ENCODE data around the gene PEX26. TPM values are rescaled to one million over a fixed set of nuclear protein-coding genes. Genes with fewer than 3 reads are reported as not detected.
"Not testable (repeated sequence)": the region's sequence is repeated elsewhere in the genome, so short reads cannot be mapped to it uniquely, and the experiment has no call there.

PEX26 gene
- total RNA-seq, 1 donor from 2014 or later: 20.5 TPM

GRCh38 chr22:18071968-18072310 lies 5.9 kb upstream of the PEX26 start:
- no peak for TF ChIP-seq CTCF (IDR thresholded peaks at IDR 0.05; ENCODE audit: borderline replicate concordance)
- Histone ChIP-seq H3K9me3 (replicated peaks) (no peaks in the 10 kb centered on the region), H3K36me3 (no peaks in the 10 kb centered on the region), H3K27ac (replicated peaks) (no peak overlapping the region), H3K4me1 (peaks cover 39% of the 10 kb centered on the region), H3K27me3 (ENCODE audit: low read depth) (no peaks in the 10 kb centered on the region), H3K4me3 (no peak overlapping the region)
- intact Hi-C loops (cut with micrococcal nuclease): no loop called here
- DNase-seq: no peak

GRCh38 chr22:18073467-18073866 lies 4.3 kb upstream of the PEX26 start:
- intact Hi-C loops (cut with micrococcal nuclease): no loop called here
- no peaks in the 10 kb centered on the region for H3K36me3 ChIP-seq
- no peak for TF ChIP-seq CTCF (IDR thresholded peaks at IDR 0.05; ENCODE audit: borderline replicate concordance)

GRCh38 chr22:18073927-18074326 lies 3.9 kb upstream of the PEX26 start:
- H3K27ac ChIP-seq (replicated peaks); intact Hi-C loops (cut with micrococcal nuclease); H3K36me3 ChIP-seq; DNase-seq; H3K4me3 ChIP-seq; H3K27me3 ChIP-seq (ENCODE audit: low read depth); H3K9me3 ChIP-seq (replicated peaks): not testable (repeated sequence)
- H3K4me1 ChIP-seq: peaks cover 37% of the 10 kb centered on the region

More at GRCh38 chr22:18073467-18073866, 4.3 kb upstream of the PEX26 start:
- DNase-seq: no peak
- no peak overlapping the region for H3K27ac ChIP-seq (replicated peaks)
- no peaks in the 10 kb centered on the region for H3K9me3 ChIP-seq (replicated peaks)
- peaks cover 37% of the 10 kb centered on the region for H3K4me1 ChIP-seq
- H3K27me3 ChIP-seq (ENCODE audit: low read depth): no peaks in the 10 kb centered on the region
- H3K4me3 ChIP-seq: no peak overlapping the region

- no peak for TF ChIP-seq CTCF (IDR thresholded peaks at IDR 0.05; ENCODE audit: borderline replicate concordance)
- H3K9me3 ChIP-seq (replicated peaks): no peaks in the 10 kb centered on the region
- H3K4me1 ChIP-seq: peaks cover 43% of the 10 kb centered on the region
- H3K27me3 ChIP-seq (ENCODE audit: low read depth): no peaks in the 10 kb centered on the region
- no peak overlapping the region for H3K4me3 ChIP-seq
- peak overlapping the region; percentile 94 for H3K27ac ChIP-seq (replicated peaks)
- peaks cover 11% of the 10 kb centered on the region for H3K36me3 ChIP-seq
- DNase-seq: no peak
- intact Hi-C loops (cut with micrococcal nuclease): no loop called here
Observed at GRCh38 chr22:18075101-18075719, 2.6 kb upstream of the PEX26 start.

GRCh38 chr22:18075720-18076497 lies 1.9 kb upstream of the PEX26 start:
- peak overlapping the region; percentile 97 for H3K4me3 ChIP-seq
- H3K27me3 ChIP-seq (ENCODE audit: low read depth): no peaks in the 10 kb centered on the region
- DNase-seq: no peak
- H3K36me3 ChIP-seq: peaks cover 18% of the 10 kb centered on the region
- intact Hi-C loops (cut with micrococcal nuclease): loop anchor here (2.0 kb wide), 1 partner anchor 245 kb away; no protein-coding TSS in a partner anchor
- peaks cover 43% of the 10 kb centered on the region for H3K4me1 ChIP-seq
- H3K27ac ChIP-seq (replicated peaks): peak overlapping the region; percentile 94
- H3K9me3 ChIP-seq (replicated peaks): no peaks in the 10 kb centered on the region
- peak; percentile 89 for TF ChIP-seq CTCF (IDR thresholded peaks at IDR 0.05; ENCODE audit: borderline replicate concordance)

- H3K36me3 ChIP-seq: peaks cover 30% of the 10 kb centered on the region
- no peak for DNase-seq
- no peaks in the 10 kb centered on the region for H3K9me3 ChIP-seq (replicated peaks)
- H3K4me1 ChIP-seq: peaks cover 52% of the 10 kb centered on the region
- H3K27me3 ChIP-seq (ENCODE audit: low read depth): no peaks in the 10 kb centered on the region
- peak overlapping the region; percentile 97 for H3K4me3 ChIP-seq
- H3K27ac ChIP-seq (replicated peaks): peak overlapping the region; percentile 94
- no peak for TF ChIP-seq CTCF (IDR thresholded peaks at IDR 0.05; ENCODE audit: borderline replicate concordance)
- intact Hi-C loops (cut with micrococcal nuclease): loop anchor here (2.0 kb wide), 1 partner anchor 246 kb away; no protein-coding TSS in a partner anchor
Observed at GRCh38 chr22:18077087-18077638, 627 bp upstream of the PEX26 start.

All from left ventricle myocardium inferior (tissue), 1 donor.